ENCODE measurements around the gene LRCH1.

LRCH1 gene

GRCh38 chr13:46595136-46595884 lies 42.3 kb downstream of the LRCH1 start:
- no peak overlapping the region for H3K4me3 ChIP-seq (ENCODE audit: low read depth, low read length)
- no peak overlapping the region for H3K9ac ChIP-seq (ENCODE audit: low read depth, low read length)
- no peaks in the 10 kb centered on the region for H3K9me3 ChIP-seq (ENCODE audit: control insufficient read depth, insufficient read depth, low read length)
- H3K4me1 ChIP-seq (ENCODE audit: control insufficient read depth, insufficient read depth, low read length), result 0 out of 2 replicates have a peak, but pooled peaks cover 8% of the 10 kb centered on the region
- H3K36me3 ChIP-seq (ENCODE audit: control insufficient read depth, insufficient read depth, low read length), result no peaks in the 10 kb centered on the region
- H3K27me3 ChIP-seq (ENCODE audit: control insufficient read depth, insufficient read depth, low read length), result no peaks in the 10 kb centered on the region
- no peak overlapping the region for H3K27ac ChIP-seq (ENCODE audit: low read depth, low read length)

GRCh38 chr13:46595885-46596275 lies 42.9 kb downstream of the LRCH1 start:
- Histone ChIP-seq H3K27ac (ENCODE audit: low read depth, low read length) (no peak overlapping the region), H3K4me3 (ENCODE audit: low read depth, low read length) (no peak overlapping the region), H3K36me3 (ENCODE audit: control insufficient read depth, insufficient read depth, low read length) (no peaks in the 10 kb centered on the region), H3K9me3 (ENCODE audit: control insufficient read depth, insufficient read depth, low read length) (no peaks in the 10 kb centered on the region), H3K4me1 (ENCODE audit: control insufficient read depth, insufficient read depth, low read length) (peaks cover 12% of the 10 kb centered on the region; the same call in 1 of the 2 replicates), H3K27me3 (ENCODE audit: control insufficient read depth, insufficient read depth, low read length) (no peaks in the 10 kb centered on the region), H3K9ac (ENCODE audit: low read depth, low read length) (no peak overlapping the region)

GRCh38 chr13:46596466-46596865 lies 43.5 kb downstream of the LRCH1 start:
- Histone ChIP-seq H3K9ac (ENCODE audit: low read depth, low read length) (no peak overlapping the region), H3K9me3 (ENCODE audit: control insufficient read depth, insufficient read depth, low read length) (no peaks in the 10 kb centered on the region), H3K27ac (ENCODE audit: low read depth, low read length) (no peak overlapping the region), H3K36me3 (ENCODE audit: control insufficient read depth, insufficient read depth, low read length) (no peaks in the 10 kb centered on the region), H3K27me3 (ENCODE audit: control insufficient read depth, insufficient read depth, low read length) (no peaks in the 10 kb centered on the region), H3K4me3 (ENCODE audit: low read depth, low read length) (no peak overlapping the region), H3K4me1 (ENCODE audit: control insufficient read depth, insufficient read depth, low read length) (peaks cover 12% of the 10 kb centered on the region; the same call in 1 of the 2 replicates)

DNA sequence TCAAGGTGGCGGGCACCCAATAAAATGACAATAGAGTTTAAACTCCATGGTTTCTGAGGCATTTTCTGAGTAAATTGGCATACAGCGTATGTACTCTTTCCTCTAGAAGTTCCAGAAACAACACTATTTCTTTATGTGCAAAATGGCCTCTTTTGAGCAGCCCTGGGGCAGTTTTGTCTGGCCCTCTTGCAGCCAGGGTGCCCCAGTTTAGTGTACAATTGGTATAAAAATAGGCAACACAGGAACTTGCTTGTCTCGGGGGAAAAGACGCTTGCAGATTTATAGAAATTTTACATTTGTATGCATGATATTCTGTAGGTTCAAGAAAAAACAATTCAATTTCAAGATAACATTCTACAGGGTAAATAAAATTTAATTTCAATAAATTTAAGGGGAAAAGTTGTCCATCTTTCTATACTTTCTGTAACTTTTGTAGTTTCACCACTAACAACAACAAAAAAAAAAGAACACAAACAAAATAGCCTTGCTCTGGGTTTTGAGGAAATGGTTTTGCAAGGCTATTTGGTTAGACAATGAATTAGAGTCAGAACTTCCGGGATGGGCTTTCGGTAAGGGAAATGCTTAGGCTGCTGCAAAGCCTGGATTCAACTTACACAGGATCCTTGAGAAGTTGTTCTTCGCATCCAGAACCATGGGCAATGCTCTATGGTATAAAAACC lies 45.3 kb downstream of the LRCH1 start:
- Histone ChIP-seq H3K9ac (ENCODE audit: low read depth, low read length) (no peak overlapping the region), H3K36me3 (ENCODE audit: control insufficient read depth, insufficient read depth, low read length) (no peaks in the 10 kb centered on the region), H3K9me3 (ENCODE audit: control insufficient read depth, insufficient read depth, low read length) (no peaks in the 10 kb centered on the region), H3K27ac (ENCODE audit: low read depth, low read length) (no peak overlapping the region), H3K4me3 (ENCODE audit: low read depth, low read length) (no peak overlapping the region), H3K27me3 (ENCODE audit: control insufficient read depth, insufficient read depth, low read length) (no peaks in the 10 kb centered on the region), H3K4me1 (ENCODE audit: control insufficient read depth, insufficient read depth, low read length) (peaks cover 12% of the 10 kb centered on the region; the same call in 1 of the 2 replicates)

DNA sequence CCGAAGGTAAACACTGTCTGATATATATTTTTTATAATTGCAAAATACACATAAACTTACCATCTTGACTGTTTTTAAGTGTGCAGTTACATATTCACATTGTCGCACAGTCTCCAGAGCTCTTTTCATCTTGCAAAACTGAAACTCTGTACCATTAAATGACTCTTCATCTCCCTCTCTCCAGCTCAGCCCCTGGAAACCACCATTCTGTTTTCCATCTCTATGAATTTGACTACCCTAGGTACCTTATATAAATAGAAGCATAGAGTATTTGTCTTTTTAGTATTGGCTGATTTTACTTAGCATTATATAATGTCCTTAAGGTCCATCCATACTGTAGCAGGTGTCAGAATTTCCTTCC lies 45.8 kb downstream of the LRCH1 start:
- H3K9me3 ChIP-seq (ENCODE audit: control insufficient read depth, insufficient read depth, low read length), result no peaks in the 10 kb centered on the region
- no peaks in the 10 kb centered on the region for H3K27me3 ChIP-seq (ENCODE audit: control insufficient read depth, insufficient read depth, low read length)
- peaks cover 12% of the 10 kb centered on the region; the same call in 1 of the 2 replicates for H3K4me1 ChIP-seq (ENCODE audit: control insufficient read depth, insufficient read depth, low read length)
- H3K9ac ChIP-seq (ENCODE audit: low read depth, low read length), result no peak overlapping the region
- no peaks in the 10 kb centered on the region for H3K36me3 ChIP-seq (ENCODE audit: control insufficient read depth, insufficient read depth, low read length)
- no peak overlapping the region for H3K27ac ChIP-seq (ENCODE audit: low read depth, low read length)
- H3K4me3 ChIP-seq (ENCODE audit: low read depth, low read length), result no peak overlapping the region

DNA sequence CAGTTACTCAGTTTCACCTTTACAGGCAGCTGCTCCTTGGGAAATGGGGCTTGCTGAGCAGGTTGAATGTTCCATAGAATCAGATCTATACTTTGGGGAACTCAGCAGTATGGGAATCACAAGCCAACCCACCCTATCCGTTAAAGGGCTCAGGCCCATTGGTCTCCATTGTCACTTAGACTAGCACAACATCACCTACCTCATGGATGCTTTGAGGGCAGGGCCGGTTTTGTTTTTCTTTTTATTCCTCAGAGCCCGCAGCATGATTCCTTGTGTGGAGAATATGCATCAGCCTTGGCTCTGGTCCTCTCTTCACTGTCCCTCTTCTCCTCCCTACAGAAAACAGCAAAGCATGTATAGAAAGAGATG lies 48.0 kb downstream of the LRCH1 start:
- no peaks in the 10 kb centered on the region for H3K27me3 ChIP-seq (ENCODE audit: control insufficient read depth, insufficient read depth, low read length)
- peaks cover 5% of the 10 kb centered on the region; the same call in 1 of the 2 replicates for H3K4me1 ChIP-seq (ENCODE audit: control insufficient read depth, insufficient read depth, low read length)
- no peaks in the 10 kb centered on the region for H3K9me3 ChIP-seq (ENCODE audit: control insufficient read depth, insufficient read depth, low read length)
- H3K27ac ChIP-seq (ENCODE audit: low read depth, low read length), result no peak overlapping the region
- H3K36me3 ChIP-seq (ENCODE audit: control insufficient read depth, insufficient read depth, low read length), result no peaks in the 10 kb centered on the region
- H3K9ac ChIP-seq (ENCODE audit: low read depth, low read length), result no peak overlapping the region
- H3K4me3 ChIP-seq (ENCODE audit: low read depth, low read length), result no peak overlapping the region

- H3K4me1 ChIP-seq (ENCODE audit: control insufficient read depth, insufficient read depth, low read length), result peaks cover 8% of the 10 kb centered on the region
- H3K9me3 ChIP-seq (ENCODE audit: control insufficient read depth, insufficient read depth, low read length), result no peaks in the 10 kb centered on the region
- H3K27ac ChIP-seq (ENCODE audit: low read depth, low read length), result no peak overlapping the region
- no peaks in the 10 kb centered on the region for H3K36me3 ChIP-seq (ENCODE audit: control insufficient read depth, insufficient read depth, low read length)
- no peak overlapping the region for H3K9ac ChIP-seq (ENCODE audit: low read depth, low read length)
- H3K27me3 ChIP-seq (ENCODE audit: control insufficient read depth, insufficient read depth, low read length), result no peaks in the 10 kb centered on the region
- no peak overlapping the region for H3K4me3 ChIP-seq (ENCODE audit: low read depth, low read length)
Measured at GRCh38 chr13:46602531-46602930, 49.6 kb downstream of the LRCH1 start.

DNA sequence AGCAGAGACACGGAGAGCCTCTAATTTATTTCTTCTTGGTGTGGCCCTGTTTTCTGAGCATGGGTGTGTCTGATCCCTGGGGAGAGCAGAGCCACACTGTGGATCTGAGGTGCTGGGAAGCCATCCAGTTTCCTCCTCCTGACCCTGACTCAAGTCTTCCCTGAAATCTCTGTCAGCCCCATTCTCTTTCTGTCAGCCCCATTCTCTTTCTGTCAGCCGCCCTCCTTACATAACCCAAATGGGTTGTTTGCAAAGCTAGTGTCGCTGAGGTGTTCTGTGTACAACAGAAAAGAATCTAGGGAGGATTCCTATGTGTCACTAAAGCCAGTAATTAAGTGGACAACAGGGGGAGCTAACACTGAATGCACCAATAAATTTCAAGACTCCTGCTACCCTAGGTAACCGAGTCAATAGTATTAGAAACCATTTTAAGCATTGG lies 50.2 kb downstream of the LRCH1 start:
- Histone ChIP-seq H3K27me3 (ENCODE audit: control insufficient read depth, insufficient read depth, low read length) (no peaks in the 10 kb centered on the region), H3K4me1 (ENCODE audit: control insufficient read depth, insufficient read depth, low read length) (peaks cover 12% of the 10 kb centered on the region), H3K4me3 (ENCODE audit: low read depth, low read length) (no peak overlapping the region), H3K9ac (ENCODE audit: low read depth, low read length) (no peak overlapping the region), H3K27ac (ENCODE audit: low read depth, low read length) (no peak overlapping the region), H3K36me3 (ENCODE audit: control insufficient read depth, insufficient read depth, low read length) (no peaks in the 10 kb centered on the region), H3K9me3 (ENCODE audit: control insufficient read depth, insufficient read depth, low read length) (no peaks in the 10 kb centered on the region)

DNA sequence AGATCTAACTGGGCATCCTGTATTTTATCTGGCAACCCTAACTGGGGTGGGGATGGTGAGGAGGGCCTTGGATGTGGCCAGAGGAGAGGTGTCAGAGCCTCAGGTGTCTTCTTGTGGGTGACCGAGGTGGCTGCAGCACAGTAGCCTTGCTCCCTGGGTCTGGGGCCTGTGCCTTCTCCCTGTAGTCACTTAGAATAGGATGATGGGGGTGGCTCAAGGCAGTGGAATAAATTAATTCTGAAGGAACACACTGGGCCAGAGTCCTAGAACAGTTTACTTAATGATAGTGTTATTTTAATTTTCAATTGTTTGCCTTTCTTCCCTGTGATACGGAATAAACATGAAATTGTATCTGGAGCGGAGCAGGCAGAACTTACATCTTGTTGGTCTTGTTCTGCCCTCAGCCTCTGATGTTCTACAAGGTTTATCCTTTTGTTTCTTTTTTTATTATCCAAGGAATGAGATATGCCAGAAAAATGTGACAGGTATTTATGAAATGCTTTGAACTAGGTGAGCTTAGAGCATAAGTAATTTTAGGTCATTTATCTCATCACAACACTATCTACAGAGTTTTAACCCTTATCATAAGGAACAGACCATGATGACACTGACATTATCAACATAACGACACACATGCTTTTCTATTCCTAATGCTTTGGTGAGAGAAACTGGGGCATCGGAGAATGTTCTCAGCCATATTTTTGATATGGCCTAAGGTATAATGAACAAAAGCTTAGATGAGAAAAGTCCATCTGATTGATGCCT lies 51.4 kb downstream of the LRCH1 start:
- Histone ChIP-seq H3K9ac (ENCODE audit: low read depth, low read length) (no peak overlapping the region), H3K4me1 (ENCODE audit: control insufficient read depth, insufficient read depth, low read length) (peaks cover 12% of the 10 kb centered on the region), H3K4me3 (ENCODE audit: low read depth, low read length) (no peak overlapping the region), H3K36me3 (ENCODE audit: control insufficient read depth, insufficient read depth, low read length) (no peaks in the 10 kb centered on the region), H3K9me3 (ENCODE audit: control insufficient read depth, insufficient read depth, low read length) (no peaks in the 10 kb centered on the region), H3K27me3 (ENCODE audit: control insufficient read depth, insufficient read depth, low read length) (no peaks in the 10 kb centered on the region), H3K27ac (ENCODE audit: low read depth, low read length) (no peak overlapping the region)

DNA sequence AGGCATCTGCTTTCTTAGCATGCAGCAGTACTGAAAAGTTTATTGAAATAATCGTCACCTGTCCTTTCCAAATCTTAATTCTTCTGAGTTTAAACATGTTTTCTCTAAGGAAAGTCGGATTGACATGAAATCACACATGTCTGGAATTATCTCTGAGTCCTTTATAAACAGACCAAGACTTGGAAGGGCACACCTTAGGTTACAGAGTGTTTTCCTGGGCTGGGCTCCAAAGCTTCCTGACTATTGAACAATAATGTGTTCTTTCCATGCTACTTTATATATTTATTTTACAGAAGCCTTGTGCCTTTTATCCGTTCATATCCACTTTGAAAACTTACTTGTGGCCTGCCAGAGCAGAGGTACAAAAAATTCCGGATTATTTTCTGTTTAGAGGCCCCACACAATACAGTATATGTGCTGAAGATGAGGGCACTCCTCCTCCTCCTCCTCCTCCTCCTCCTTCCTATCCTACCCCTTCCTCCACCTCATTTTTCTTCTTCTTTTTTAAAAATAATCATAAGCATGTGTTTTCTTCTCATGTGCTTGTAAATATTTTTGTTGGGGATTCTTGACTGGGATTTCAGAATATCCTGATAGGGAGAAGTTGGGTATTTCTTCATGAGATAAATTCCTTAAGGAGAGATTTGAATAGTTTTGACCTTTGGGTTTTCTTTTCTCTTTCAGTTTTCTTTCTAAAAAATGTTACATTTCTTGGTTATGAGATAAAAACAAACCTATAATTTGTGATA lies 52.3 kb downstream of the LRCH1 start:
- no peak overlapping the region for H3K9ac ChIP-seq (ENCODE audit: low read depth, low read length)
- H3K9me3 ChIP-seq (ENCODE audit: control insufficient read depth, insufficient read depth, low read length), result no peaks in the 10 kb centered on the region
- no peak overlapping the region for H3K27ac ChIP-seq (ENCODE audit: low read depth, low read length)
- no peaks in the 10 kb centered on the region for H3K27me3 ChIP-seq (ENCODE audit: control insufficient read depth, insufficient read depth, low read length)
- H3K4me1 ChIP-seq (ENCODE audit: control insufficient read depth, insufficient read depth, low read length), result peaks cover 12% of the 10 kb centered on the region
- no peak overlapping the region for H3K4me3 ChIP-seq (ENCODE audit: low read depth, low read length)
- no peaks in the 10 kb centered on the region for H3K36me3 ChIP-seq (ENCODE audit: control insufficient read depth, insufficient read depth, low read length)
